Mammary epithelial cell (primary cell): ENCODE data around the gene SASH3.

Source experiments
- EZH2 ChIP-seq: IDR thresholded peaks from 2 replicates; pipeline ENCODE4 v1.6.1; 2012; ENCODE audit warnings: low read length, inconsistent platforms, borderline replicate concordance
- TF ChIP-seq, protein P1 (sequence below), 2 donors: IDR thresholded peaks in 1 of 2; conservative IDR thresholded peaks in 1 of 2; 2 replicates each; pipeline ENCODE4 v1.5.1; 2011 to 2012; ENCODE audit warnings: inconsistent platforms in 2 of 2, low read length in 2 of 2, mild to moderate bottlenecking in 2 of 2, control low read depth in 1 of 2, low read depth in 1 of 2; ENCODE audit not compliant: insufficient read depth in 1 of 2; ENCODE audit errors: extremely low read depth in 1 of 2

DNA sequence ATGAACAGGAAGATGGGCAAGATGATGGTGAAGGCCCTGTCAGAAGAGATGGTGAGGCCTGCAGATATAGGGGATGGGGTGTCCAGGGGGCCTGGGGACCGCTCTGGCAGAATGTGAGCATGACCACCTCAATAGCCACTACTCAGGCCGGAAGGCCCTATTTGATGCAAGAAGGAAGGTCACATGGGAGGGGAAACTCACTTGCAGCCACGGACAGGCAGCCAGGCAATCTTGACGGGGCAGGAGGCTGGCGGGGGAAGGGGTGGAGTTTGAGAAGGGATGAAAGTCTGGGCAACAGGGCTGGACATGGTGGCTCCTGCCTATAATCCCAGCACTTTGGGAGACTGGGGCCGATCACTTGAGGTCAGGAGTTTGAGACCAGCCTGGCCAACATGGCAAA, 8.8 kb downstream of the SASH3 start:
- TF ChIP-seq, protein P1, sequence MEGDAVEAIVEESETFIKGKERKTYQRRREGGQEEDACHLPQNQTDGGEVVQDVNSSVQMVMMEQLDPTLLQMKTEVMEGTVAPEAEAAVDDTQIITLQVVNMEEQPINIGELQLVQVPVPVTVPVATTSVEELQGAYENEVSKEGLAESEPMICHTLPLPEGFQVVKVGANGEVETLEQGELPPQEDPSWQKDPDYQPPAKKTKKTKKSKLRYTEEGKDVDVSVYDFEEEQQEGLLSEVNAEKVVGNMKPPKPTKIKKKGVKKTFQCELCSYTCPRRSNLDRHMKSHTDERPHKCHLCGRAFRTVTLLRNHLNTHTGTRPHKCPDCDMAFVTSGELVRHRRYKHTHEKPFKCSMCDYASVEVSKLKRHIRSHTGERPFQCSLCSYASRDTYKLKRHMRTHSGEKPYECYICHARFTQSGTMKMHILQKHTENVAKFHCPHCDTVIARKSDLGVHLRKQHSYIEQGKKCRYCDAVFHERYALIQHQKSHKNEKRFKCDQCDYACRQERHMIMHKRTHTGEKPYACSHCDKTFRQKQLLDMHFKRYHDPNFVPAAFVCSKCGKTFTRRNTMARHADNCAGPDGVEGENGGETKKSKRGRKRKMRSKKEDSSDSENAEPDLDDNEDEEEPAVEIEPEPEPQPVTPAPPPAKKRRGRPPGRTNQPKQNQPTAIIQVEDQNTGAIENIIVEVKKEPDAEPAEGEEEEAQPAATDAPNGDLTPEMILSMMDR (conservative IDR thresholded peaks at IDR 0.05 in 1 of 2, IDR thresholded peaks at IDR 0.05 in 1 of 2; ENCODE audit: extremely low read depth in 1 of 2, insufficient read depth in 1 of 2, low read depth in 1 of 2, low read length in 2 of 2): no peak
- TF ChIP-seq EZH2: no peak
